Activated CD8-positive, alpha-beta T cell treated with anti-CD3 and anti-CD28 coated beads for 36 hours (primary cell): ENCODE data around the gene PZP. TPM values are rescaled to one million over a fixed set of nuclear protein-coding genes. Genes with fewer than 3 reads are reported as not detected.

Experiments
- ATAC-seq: fragments of 200-7000 bp; cut with Tn5 transposase; one replicate; pipeline ENCODE4 v1.10.0; 2021; ENCODE audit warnings: mild to moderate bottlenecking, moderate library complexity
- CTCF ChIA-PET: fragments of 350-600 bp; sonication (Branson Sonifier 250); formaldehyde crosslinking; loops from one replicate; lab custom pipeline; 2021; ENCODE audit warnings: antibody characterized with exemption; lab: Charles Lee
- POLR2A ChIA-PET: fragments of 350-600 bp; sonication (Branson Sonifier 250); formaldehyde crosslinking; loops from one replicate; lab custom pipeline; 2021; ENCODE audit warnings: antibody characterized with exemption; lab: Charles Lee
- DNase-seq: peaks from one replicate; pipeline ENCODE4 v3.0.0-alpha.2; 2020
- H3K27ac Mint-ChIP-seq: one replicate; pipeline ENCODE4 v1.8.0; 2021; ENCODE audit warnings: mild to moderate bottlenecking, mixed read lengths
- H3K27me3 Mint-ChIP-seq: one replicate; pipeline ENCODE4 v1.8.0; 2021; ENCODE audit warnings: mixed read lengths
- H3K36me3 Mint-ChIP-seq: one replicate; pipeline ENCODE4 v1.8.0; 2021; ENCODE audit warnings: low read depth, mixed read lengths
- H3K4me1 Mint-ChIP-seq: one replicate; pipeline ENCODE4 v1.8.0; 2021; ENCODE audit warnings: low read depth, mixed read lengths
- H3K4me3 Mint-ChIP-seq: one replicate; pipeline ENCODE4 v1.8.0; 2021; ENCODE audit warnings: mild to moderate bottlenecking, moderate library complexity, mixed read lengths
- H3K9me3 Mint-ChIP-seq: one replicate; pipeline ENCODE4 v1.8.0; 2021; ENCODE audit warnings: mixed read lengths
- intact Hi-C: fragments of 100-400 bp; cut with micrococcal nuclease; formaldehyde crosslinking; loops from one replicate; pipeline ENCODE4 v1.10.0; 2022
- total RNA-seq, 2 experiments: library from RNA; stranded (reverse); gene quantifications; one replicate each; pipeline ENCODE4 v1.2.3, GENCODE V29; 2021
- TF ChIP-seq, protein P1 (sequence below): fragments of 200-600 bp; IDR thresholded peaks from one replicate; pipeline ENCODE4 v1.8.0; 2022; ENCODE audit warnings: antibody characterized with exemption, mild to moderate bottlenecking

The PZP gene
- total RNA-seq, 2 experiments from 2014 or later, result not detected

GRCh38 chr12:9252256-9252655 is 44.1 kb upstream of the PZP start:
- ChIA-PET POLR2A (no interaction called here), CTCF (no interaction called here)
- ATAC-seq (no peak), DNase-seq (no peak)
- H3K4me1 Mint-ChIP-seq, result peaks cover 12% of the 10 kb centered on the region
- no peak overlapping the region for H3K27ac Mint-ChIP-seq
- H3K27me3 Mint-ChIP-seq, result peaks cover 20% of the 10 kb centered on the region
- H3K36me3 Mint-ChIP-seq, result peaks cover 4% of the 10 kb centered on the region
- H3K9me3 Mint-ChIP-seq, result peaks cover 2% of the 10 kb centered on the region
- TF ChIP-seq, protein P1, sequence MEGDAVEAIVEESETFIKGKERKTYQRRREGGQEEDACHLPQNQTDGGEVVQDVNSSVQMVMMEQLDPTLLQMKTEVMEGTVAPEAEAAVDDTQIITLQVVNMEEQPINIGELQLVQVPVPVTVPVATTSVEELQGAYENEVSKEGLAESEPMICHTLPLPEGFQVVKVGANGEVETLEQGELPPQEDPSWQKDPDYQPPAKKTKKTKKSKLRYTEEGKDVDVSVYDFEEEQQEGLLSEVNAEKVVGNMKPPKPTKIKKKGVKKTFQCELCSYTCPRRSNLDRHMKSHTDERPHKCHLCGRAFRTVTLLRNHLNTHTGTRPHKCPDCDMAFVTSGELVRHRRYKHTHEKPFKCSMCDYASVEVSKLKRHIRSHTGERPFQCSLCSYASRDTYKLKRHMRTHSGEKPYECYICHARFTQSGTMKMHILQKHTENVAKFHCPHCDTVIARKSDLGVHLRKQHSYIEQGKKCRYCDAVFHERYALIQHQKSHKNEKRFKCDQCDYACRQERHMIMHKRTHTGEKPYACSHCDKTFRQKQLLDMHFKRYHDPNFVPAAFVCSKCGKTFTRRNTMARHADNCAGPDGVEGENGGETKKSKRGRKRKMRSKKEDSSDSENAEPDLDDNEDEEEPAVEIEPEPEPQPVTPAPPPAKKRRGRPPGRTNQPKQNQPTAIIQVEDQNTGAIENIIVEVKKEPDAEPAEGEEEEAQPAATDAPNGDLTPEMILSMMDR, result no peak
- intact Hi-C loops, result no loop called here
- H3K4me3 Mint-ChIP-seq, result no peak overlapping the region

DNA sequence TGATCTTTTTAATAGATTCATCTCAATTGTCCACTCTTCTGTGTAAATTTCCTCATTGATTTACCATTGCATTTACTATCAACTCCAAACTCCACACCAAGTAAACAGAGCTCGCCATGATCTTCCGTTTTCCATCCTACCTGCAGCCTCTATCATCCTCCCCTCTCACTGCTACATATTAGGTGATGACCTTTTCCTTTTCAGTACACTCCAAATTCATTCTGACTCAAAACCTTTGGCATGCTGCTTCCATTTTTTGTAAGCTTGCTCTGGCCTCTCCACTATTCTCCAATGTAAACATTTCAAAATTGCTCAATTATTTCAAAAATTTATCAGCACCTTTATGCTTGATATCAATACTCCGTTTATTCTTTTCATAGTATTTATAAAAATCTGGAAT is 40.2 kb upstream of the PZP start:
- Mint-ChIP-seq H3K9me3 (peaks cover 2% of the 10 kb centered on the region), H3K36me3 (peaks cover 4% of the 10 kb centered on the region), H3K4me1 (peaks cover 36% of the 10 kb centered on the region), H3K4me3 (no peak overlapping the region), H3K27me3 (peaks cover 20% of the 10 kb centered on the region), H3K27ac (no peak overlapping the region)
- CTCF ChIA-PET, result no interaction called here
- TF ChIP-seq, protein P1, result no peak
- intact Hi-C loops, result no loop called here
- no peak for ATAC-seq
- POLR2A ChIA-PET, result interaction anchor here (1.4 kb wide), 1 partner anchor 13 kb away, joined by 3 read pairs; no protein-coding TSS in a partner anchor
- DNase-seq, result no peak

- DNase-seq (peak; percentile 83), ATAC-seq (peak; percentile 88)
- H3K4me1 Mint-ChIP-seq, result peaks cover 47% of the 10 kb centered on the region
- H3K36me3 Mint-ChIP-seq, result peaks cover 4% of the 10 kb centered on the region
- peaks cover 2% of the 10 kb centered on the region for H3K27me3 Mint-ChIP-seq
- TF ChIP-seq, protein P1, result no peak
- intact Hi-C loops, result no loop called here
- CTCF ChIA-PET, result no interaction called here
- no peaks in the 10 kb centered on the region for H3K9me3 Mint-ChIP-seq
- POLR2A ChIA-PET, result no interaction called here
- H3K4me3 Mint-ChIP-seq, result no peak overlapping the region
- peak overlapping the region; percentile 87 for H3K27ac Mint-ChIP-seq
These were observed 36.7 kb upstream of the PZP start for GRCh38 chr12:9244894-9245293.

DNA sequence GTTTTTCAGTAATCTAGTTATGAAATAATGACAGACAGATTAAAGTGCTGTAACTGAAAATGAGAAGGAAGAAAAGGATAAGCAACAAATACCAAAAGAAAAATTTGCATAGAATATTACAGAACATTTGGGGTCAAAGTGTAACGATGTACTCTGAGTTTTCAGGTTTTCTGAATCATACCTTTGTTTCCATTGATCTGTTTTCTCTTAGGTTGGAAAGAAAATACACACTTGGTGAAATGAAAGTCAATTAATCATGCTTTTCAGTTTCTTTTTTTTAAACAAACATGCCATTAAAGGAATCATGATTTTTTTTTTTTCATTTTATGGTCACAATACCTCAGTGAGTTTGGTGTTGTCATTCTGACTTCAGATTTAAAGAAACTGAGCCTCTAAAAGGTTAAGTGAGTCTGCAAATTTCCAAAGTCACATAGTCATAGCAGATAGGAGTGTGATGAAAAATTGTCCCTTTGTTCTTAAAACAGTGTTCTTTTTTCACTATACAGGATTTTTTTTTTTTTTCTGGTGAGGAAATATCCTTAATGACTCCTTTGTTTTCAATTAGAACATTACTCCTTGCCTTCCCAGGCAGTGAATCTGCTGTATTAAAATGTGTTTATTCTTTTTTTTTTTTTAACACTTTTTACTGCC is 35.9 kb upstream of the PZP start:
- CTCF ChIA-PET, result no interaction called here
- ATAC-seq (peak; percentile 64), DNase-seq (no peak)
- no peaks in the 10 kb centered on the region for H3K9me3 Mint-ChIP-seq
- H3K4me1 Mint-ChIP-seq, result peaks cover 48% of the 10 kb centered on the region
- TF ChIP-seq, protein P1, result no peak
- intact Hi-C loops, result no loop called here
- no peak overlapping the region for H3K4me3 Mint-ChIP-seq
- POLR2A ChIA-PET, result no interaction called here
- peak overlapping the region; percentile 87 for H3K27ac Mint-ChIP-seq
- peaks cover 4% of the 10 kb centered on the region for H3K36me3 Mint-ChIP-seq
- H3K27me3 Mint-ChIP-seq, result peaks cover 2% of the 10 kb centered on the region

DNA sequence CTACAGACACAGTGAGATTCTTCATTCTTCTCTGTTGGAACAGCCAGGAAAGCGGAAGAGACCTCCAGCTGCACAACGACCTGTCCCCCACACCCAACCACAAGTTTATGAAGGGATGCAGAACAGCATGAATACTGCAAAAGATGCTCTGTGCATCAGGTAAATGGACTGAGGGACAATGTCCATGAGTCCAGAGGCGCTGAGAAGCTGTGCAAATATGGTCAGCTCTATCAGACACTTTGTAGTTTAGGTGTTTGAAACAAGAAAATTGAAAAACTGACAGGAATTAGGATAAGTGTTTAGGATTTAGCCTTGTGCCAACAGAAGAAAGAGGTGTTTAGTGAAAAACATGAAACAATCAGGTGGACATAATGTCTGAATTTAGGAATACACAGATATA is 33.1 kb upstream of the PZP start:
- POLR2A ChIA-PET, result no interaction called here
- intact Hi-C loops, result no loop called here
- CTCF ChIA-PET, result no interaction called here
- H3K36me3 Mint-ChIP-seq, result no peaks in the 10 kb centered on the region
- H3K27ac Mint-ChIP-seq, result no peak overlapping the region
- H3K4me3 Mint-ChIP-seq, result peak overlapping the region; percentile 81
- TF ChIP-seq, protein P1, result no peak
- H3K27me3 Mint-ChIP-seq, result peaks cover 2% of the 10 kb centered on the region
- H3K4me1 Mint-ChIP-seq, result peaks cover 37% of the 10 kb centered on the region
- DNase-seq (no peak), ATAC-seq (no peak)
- no peaks in the 10 kb centered on the region for H3K9me3 Mint-ChIP-seq
